HG03575 (cell line): Measurements from ENCODE around the gene B9D1.

Experiments
- ATAC-seq: cut with Tn5 transposase; IDR thresholded peaks from one replicate; pipeline ENCODE4 v1.9.1; 2021; ENCODE audit not compliant: unreplicated experiment, insufficient number of reproducible peaks, low FRiP score; ENCODE audit errors: extremely low read depth

B9D1 gene

GRCh38 chr17:19329839-19330238 lies 32.7 kb downstream of the B9D1 start:
- no peak for ATAC-seq

- no peak for ATAC-seq
These were observed 33.4 kb downstream of the B9D1 start for GRCh38 chr17:19329136-19329535.

GRCh38 chr17:19328441-19329061 lies 34.0 kb downstream of the B9D1 start:
- ATAC-seq: no peak

DNA sequence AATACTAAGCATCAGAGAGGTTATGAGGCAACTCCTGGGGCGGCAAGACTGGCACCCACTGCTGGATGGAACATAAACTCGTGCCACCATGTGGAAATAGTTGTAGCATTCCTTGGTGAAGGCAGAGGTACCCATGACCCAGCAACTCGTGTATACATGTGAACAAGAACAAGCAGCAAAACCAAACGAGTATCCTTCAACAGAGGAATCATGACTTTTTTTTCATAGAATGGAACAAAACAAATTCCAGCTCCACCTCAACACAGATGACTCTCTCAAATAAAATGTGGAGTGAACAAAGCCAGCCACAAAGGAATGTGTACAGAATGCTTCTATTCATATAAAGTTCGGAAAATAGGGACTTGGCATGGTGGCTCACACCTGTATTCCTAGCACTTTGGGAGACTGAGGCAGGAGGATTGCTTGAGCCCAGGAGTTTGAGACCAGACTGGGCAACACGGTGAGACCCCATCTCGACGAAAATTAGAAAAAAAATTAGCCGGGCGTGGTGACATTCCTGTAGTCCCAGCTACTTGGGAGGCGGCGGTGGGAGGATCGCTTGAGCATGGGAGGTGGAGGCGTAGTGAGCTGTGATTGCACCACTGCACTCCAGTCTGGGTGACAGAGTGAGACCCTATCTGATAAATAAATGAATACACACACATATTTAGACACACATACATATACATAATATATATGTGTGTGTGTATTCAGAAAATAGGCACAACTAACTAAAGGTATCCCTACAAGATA lies 35.3 kb downstream of the B9D1 start:
- no peak for ATAC-seq

GRCh38 chr17:19325542-19325941 lies 37.0 kb downstream of the B9D1 start:
- ATAC-seq: no peak

DNA sequence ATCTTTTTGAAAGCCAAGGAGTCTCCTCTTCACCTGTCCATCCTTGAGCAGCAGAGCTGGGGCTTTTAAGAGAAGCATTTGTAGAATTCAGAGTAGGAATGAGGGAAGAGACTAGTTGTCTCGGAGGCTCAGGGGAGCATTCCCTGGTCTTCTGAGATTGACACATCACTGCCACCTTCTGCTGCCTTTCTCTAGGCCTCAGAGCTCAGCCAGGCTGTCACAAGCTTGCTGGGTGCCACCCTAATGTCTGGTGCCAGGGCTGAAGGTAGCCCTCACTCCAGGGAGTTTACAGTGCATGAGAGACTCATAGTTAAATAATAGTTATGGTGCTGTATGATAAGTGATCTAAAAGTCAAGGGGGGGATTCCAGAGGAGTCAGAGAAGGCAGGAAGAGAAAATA lies 39.7 kb downstream of the B9D1 start:
- no peak for ATAC-seq

DNA sequence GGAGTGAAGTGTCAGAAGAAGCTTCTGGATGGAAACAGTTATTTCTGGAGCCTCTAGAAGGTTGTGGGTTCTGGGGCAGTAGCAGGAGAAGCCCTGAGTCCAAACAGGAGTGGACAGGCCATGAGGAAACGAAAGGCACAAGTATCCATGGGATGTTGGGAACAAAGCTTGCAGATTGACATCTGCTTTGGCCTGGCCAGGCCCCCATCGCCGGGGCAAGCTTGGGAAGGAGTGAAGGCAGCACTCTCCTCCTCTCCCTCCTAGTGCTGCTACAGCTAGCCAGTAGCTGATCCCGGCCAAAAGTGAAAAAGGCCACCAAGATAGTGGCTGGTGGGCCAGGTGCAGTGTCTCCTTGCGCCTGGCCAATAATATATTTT lies 40.4 kb downstream of the B9D1 start:
- no peak for ATAC-seq

GRCh38 chr17:19321481-19322128 lies 40.9 kb downstream of the B9D1 start:
- ATAC-seq: no peak

GRCh38 chr17:19320876-19321275 lies 41.6 kb downstream of the B9D1 start:
- no peak for ATAC-seq

GRCh38 chr17:19319771-19320505 lies 42.6 kb downstream of the B9D1 start:
- ATAC-seq: no peak

GRCh38 chr17:19318611-19319010 lies 43.9 kb downstream of the B9D1 start:
- no peak for ATAC-seq

GRCh38 chr17:19317359-19318095 lies 45.0 kb downstream of the B9D1 start:
- ATAC-seq: no peak

- ATAC-seq: no peak
These were observed 45.7 kb downstream of the B9D1 start for GRCh38 chr17:19316761-19317358.

GRCh38 chr17:19315104-19315503 lies 47.4 kb downstream of the B9D1 start:
- no peak for ATAC-seq

DNA sequence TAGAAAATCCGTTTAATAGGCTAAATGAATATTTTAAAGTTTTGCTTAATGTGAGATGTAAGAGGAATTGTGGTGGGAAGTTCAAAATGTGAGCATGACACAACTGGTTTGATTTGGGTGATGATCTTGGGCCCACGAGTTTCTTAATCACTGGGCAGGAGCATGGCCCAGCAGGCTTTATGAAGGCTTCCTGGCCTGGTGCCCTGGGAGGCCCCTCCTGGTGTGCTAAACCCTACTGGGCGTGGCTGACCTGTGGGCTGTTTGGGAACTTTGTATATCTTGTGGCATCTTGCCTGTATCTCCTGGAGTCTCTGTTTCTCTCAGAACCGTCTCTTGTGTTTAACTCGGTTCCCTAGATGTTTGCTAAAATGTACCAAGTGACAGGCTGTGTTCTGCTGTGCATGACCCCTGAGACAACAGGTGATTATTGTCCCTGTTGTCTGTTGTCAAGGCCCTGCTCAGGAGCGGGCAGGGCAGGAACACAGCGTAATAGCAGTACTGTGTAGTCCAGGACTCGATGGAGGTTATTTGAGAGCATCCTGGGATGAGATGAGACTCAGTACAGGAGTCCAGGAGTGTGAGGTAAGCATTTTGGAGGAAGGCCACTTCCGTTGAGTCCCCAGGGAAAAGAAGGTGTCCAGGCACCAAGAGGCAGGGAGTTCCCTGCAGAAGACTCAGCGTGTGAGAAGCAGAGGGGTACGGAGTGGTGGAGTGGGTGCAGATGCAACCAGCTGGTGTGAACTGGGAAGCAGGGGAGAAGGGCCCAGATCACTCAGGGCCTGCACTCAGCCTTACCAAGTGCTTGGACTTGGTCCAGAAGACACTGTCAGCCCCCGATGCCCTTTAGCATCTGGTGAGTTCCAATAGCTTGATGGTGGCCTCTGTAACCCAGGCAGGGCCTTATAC lies 48.5 kb downstream of the B9D1 start:
- no peak for ATAC-seq

DNA sequence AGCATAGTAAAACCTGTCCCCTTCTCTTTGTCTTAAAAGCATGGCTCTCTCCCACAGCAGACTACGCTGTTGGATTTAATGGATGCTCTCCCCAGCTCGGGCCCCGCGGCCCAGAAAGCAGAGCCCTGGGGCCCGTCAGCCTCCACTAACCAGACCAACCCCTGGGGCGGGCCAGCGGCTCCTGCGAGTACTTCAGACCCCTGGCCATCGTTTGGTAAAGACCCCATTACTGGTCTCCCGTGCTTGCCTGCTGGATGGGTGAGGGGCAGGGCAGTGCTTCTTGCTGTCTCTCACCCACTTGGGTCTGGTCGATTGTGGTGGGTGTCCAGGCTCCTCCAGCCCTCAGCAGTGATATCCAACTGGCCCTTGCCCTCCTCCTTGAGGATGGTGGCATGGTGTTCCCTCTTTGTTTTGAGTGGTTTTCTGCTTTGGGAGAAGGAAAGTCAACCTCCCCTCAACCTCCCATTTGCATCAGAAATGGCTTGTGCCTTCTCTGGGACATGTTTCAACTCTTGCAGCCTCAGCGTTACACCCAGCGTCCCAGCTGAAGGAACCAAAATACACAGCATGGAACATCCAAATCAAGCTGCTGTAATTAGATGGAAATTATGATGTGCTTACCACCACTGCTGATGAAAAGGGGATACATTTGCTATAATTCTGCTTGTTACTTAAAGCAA lies 49.3 kb downstream of the B9D1 start:
- ATAC-seq: no peak

GRCh38 chr17:19312406-19312805 lies 50.1 kb downstream of the B9D1 start:
- no peak for ATAC-seq
